ENCODE measurements around the gene CDCP2.

DNA sequence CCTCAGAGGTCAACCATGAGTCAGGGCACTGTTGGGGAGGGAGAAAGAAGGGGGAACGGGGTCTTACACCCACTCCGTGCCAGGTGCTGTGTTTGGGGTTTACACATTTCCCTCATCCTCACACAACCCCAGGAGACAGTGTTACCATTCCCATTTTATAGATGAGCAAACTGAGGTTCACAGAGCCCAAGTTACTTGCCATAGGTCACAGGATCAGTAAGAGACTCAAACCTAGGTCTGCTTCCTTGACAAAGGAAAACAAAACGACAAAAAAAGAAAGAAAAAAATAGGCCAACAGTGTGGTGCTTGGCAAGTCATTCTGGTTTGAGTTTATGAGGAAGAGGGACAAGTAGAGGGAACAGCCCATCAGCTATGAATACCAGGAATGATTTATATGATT is 16.3 kb upstream of the CDCP2 start:
- TF ChIP-seq, protein P1, sequence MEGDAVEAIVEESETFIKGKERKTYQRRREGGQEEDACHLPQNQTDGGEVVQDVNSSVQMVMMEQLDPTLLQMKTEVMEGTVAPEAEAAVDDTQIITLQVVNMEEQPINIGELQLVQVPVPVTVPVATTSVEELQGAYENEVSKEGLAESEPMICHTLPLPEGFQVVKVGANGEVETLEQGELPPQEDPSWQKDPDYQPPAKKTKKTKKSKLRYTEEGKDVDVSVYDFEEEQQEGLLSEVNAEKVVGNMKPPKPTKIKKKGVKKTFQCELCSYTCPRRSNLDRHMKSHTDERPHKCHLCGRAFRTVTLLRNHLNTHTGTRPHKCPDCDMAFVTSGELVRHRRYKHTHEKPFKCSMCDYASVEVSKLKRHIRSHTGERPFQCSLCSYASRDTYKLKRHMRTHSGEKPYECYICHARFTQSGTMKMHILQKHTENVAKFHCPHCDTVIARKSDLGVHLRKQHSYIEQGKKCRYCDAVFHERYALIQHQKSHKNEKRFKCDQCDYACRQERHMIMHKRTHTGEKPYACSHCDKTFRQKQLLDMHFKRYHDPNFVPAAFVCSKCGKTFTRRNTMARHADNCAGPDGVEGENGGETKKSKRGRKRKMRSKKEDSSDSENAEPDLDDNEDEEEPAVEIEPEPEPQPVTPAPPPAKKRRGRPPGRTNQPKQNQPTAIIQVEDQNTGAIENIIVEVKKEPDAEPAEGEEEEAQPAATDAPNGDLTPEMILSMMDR (IDR thresholded peaks at IDR 0.05; ENCODE audit: low read length) = no peak
- TF ChIP-seq EZH2 (IDR thresholded peaks at IDR 0.05; ENCODE audit: borderline replicate concordance, low read length) = no peak
